ENCODE data around the gene FAR2. TPM values are rescaled to one million over a fixed set of nuclear protein-coding genes. Genes with fewer than 3 reads are reported as not detected.

The FAR2 gene
- total RNA-seq, 1 experiment from 2014 or later = 6.6 TPM

DNA sequence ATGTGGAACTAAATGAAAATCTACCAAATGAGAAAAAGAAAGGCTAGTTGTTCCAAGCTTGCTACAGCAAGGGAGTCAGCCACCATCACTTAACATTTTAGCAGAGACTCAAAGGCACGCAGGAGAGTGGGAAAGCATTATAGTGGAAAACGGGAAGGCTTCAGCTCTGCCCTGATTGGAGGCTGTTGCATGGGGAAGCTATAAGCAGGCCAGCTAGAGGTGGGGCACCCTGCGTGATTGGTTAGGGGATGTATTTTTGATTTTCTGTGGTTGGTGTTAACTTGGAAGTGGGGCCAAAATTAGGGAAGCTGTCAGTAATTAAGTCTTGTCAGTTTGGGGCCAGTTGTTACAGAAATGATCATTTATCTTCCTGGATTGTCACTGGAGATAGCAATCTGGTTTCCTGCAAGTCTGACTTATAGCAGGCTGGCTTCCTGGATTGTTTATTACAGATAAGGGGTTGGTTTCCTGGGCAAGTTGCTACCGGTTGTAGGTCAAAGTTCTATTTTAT lies 93.9 kb downstream of the FAR2 start:
- no peak overlapping the region for H3K4me3 Mint-ChIP-seq (ENCODE audit: unreplicated experiment)
- H3K9me3 Mint-ChIP-seq (ENCODE audit: unreplicated experiment) = no peaks in the 10 kb centered on the region
- H3K4me1 ChIP-seq = no peaks in the 10 kb centered on the region
- no TSS peak for BruUV-seq (replicated peaks)
- peak overlapping the region; percentile 9 for H3K27ac Mint-ChIP-seq (ENCODE audit: unreplicated experiment)
- no peaks in the 10 kb centered on the region; the same call in 1 of the 2 replicates for H3K27me3 ChIP-seq (replicated peaks; ENCODE audit: control insufficient read depth, insufficient read depth, low read length)
- no peaks in the 10 kb centered on the region for H3K27me3 Mint-ChIP-seq (ENCODE audit: insufficient read depth, unreplicated experiment)
- CTCF ChIA-PET = no interaction called here
- peaks cover 7% of the 10 kb centered on the region for H3K4me1 Mint-ChIP-seq (ENCODE audit: low read depth, unreplicated experiment)
- H3K4me3 ChIP-seq (ENCODE audit: low read depth, low read length) = no peak overlapping the region
- intact Hi-C loops (cut with micrococcal nuclease; ENCODE audit: unreplicated experiment) = loop anchor here (1.0 to 5.0 kb wide), 3 partner anchors 22 to 74 kb away; no protein-coding TSS in a partner anchor
- H3K36me3 ChIP-seq (ENCODE audit: control insufficient read depth, insufficient read depth, low read length) = no peaks in the 10 kb centered on the region
- DNase-seq = no peak
- TF ChIP-seq, protein P1, sequence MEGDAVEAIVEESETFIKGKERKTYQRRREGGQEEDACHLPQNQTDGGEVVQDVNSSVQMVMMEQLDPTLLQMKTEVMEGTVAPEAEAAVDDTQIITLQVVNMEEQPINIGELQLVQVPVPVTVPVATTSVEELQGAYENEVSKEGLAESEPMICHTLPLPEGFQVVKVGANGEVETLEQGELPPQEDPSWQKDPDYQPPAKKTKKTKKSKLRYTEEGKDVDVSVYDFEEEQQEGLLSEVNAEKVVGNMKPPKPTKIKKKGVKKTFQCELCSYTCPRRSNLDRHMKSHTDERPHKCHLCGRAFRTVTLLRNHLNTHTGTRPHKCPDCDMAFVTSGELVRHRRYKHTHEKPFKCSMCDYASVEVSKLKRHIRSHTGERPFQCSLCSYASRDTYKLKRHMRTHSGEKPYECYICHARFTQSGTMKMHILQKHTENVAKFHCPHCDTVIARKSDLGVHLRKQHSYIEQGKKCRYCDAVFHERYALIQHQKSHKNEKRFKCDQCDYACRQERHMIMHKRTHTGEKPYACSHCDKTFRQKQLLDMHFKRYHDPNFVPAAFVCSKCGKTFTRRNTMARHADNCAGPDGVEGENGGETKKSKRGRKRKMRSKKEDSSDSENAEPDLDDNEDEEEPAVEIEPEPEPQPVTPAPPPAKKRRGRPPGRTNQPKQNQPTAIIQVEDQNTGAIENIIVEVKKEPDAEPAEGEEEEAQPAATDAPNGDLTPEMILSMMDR (IDR thresholded peaks at IDR 0.05; ENCODE audit: insufficient read depth in 1 of 2, low read depth in 1 of 2, low read length in 1 of 2, severe bottlenecking in 1 of 2, unreplicated experiment in 1 of 2) = no peak
- H3K9me3 ChIP-seq = no peaks in the 10 kb centered on the region
- H3K36me3 Mint-ChIP-seq (ENCODE audit: insufficient read depth, unreplicated experiment) = no peaks in the 10 kb centered on the region
- POLR2A ChIA-PET = no interaction called here

DNA sequence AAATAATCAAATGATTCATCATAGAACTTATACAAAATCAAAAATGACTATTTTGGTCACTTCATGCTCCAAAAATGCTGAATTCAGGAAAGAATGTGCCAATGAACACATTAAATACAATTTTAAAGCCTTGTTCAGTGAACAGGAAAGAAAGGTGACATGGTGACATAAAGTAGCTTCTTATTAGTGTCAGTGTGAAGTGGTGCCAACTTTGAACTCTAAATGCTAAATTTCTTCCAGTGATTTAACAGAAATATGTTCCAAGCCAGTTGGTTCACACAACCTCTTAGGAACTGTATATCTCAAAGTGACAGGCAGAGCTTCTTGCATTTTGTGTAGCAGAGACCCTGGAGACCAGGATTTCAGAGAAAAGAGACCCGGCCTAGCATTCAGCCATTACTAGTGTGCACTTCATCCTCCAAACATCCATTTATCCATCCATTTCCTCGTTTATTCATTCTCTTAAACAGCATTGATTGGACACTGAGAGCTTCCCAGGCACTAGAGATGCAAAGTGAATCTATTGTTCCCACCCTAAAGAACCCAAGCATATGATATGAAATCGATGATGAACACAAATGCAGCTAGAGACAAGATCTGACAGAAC lies 95.2 kb downstream of the FAR2 start:
- CTCF ChIA-PET = interaction anchor here (0.6 kb wide), 1 partner anchor 1657 kb away, joined by 5 read pairs; no protein-coding TSS in a partner anchor
- TF ChIP-seq, protein P1 (IDR thresholded peaks at IDR 0.05; ENCODE audit: insufficient read depth in 1 of 2, low read depth in 1 of 2, low read length in 1 of 2, severe bottlenecking in 1 of 2, unreplicated experiment in 1 of 2) = no peak
- Mint-ChIP-seq H3K27ac (ENCODE audit: unreplicated experiment) (no peak overlapping the region), H3K27me3 (ENCODE audit: insufficient read depth, unreplicated experiment) (no peaks in the 10 kb centered on the region), H3K36me3 (ENCODE audit: insufficient read depth, unreplicated experiment) (no peaks in the 10 kb centered on the region), H3K4me1 (ENCODE audit: low read depth, unreplicated experiment) (peaks cover 7% of the 10 kb centered on the region), H3K4me3 (ENCODE audit: unreplicated experiment) (no peak overlapping the region), H3K9me3 (ENCODE audit: unreplicated experiment) (no peaks in the 10 kb centered on the region)
- no TSS peak for BruUV-seq (replicated peaks)
- Histone ChIP-seq H3K27me3 (replicated peaks; ENCODE audit: control insufficient read depth, insufficient read depth, low read length) (no peaks in the 10 kb centered on the region; the same call in 1 of the 2 replicates), H3K4me3 (ENCODE audit: low read depth, low read length) (no peak overlapping the region), H3K4me1 (no peaks in the 10 kb centered on the region), H3K36me3 (ENCODE audit: control insufficient read depth, insufficient read depth, low read length) (no peaks in the 10 kb centered on the region), H3K9me3 (no peaks in the 10 kb centered on the region)
- POLR2A ChIA-PET = no interaction called here
- intact Hi-C loops (cut with micrococcal nuclease; ENCODE audit: unreplicated experiment) = loop anchor here (5.0 kb wide), 1 partner anchor 43 kb away; no protein-coding TSS in a partner anchor
- DNase-seq = no peak

DNA sequence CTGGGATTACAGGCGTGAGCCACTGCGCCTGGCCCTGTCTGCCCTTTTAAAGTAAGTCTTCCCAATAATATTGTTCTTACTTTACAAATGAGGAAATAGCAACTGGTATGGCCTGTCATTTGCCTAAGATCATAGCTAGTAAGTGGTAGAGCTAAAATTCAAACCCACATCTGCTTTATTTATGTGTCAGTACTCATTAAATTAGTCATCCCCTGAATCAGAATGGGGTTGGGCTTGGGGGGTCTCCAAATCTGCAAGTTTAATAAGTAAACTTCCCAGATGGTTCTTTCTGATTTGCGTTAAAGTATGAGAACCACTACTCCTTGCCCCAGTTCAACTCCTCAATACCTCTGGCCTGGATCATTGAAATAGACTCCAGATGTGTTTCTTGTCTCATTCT lies 96.2 kb downstream of the FAR2 start:
- Histone ChIP-seq H3K4me1 (no peaks in the 10 kb centered on the region), H3K9me3 (no peaks in the 10 kb centered on the region), H3K36me3 (ENCODE audit: control insufficient read depth, insufficient read depth, low read length) (no peaks in the 10 kb centered on the region), H3K4me3 (ENCODE audit: low read depth, low read length) (no peak overlapping the region), H3K27me3 (replicated peaks; ENCODE audit: control insufficient read depth, insufficient read depth, low read length) (no peaks in the 10 kb centered on the region; the same call in 1 of the 2 replicates)
- intact Hi-C loops (cut with micrococcal nuclease; ENCODE audit: unreplicated experiment) = no loop called here
- Mint-ChIP-seq H3K36me3 (ENCODE audit: insufficient read depth, unreplicated experiment) (no peaks in the 10 kb centered on the region), H3K27ac (ENCODE audit: unreplicated experiment) (no peak overlapping the region), H3K4me1 (ENCODE audit: low read depth, unreplicated experiment) (peaks cover 3% of the 10 kb centered on the region), H3K27me3 (ENCODE audit: insufficient read depth, unreplicated experiment) (no peaks in the 10 kb centered on the region), H3K9me3 (ENCODE audit: unreplicated experiment) (peaks cover 8% of the 10 kb centered on the region), H3K4me3 (ENCODE audit: unreplicated experiment) (no peak overlapping the region)
- no peak for DNase-seq
- TF ChIP-seq, protein P1 (IDR thresholded peaks at IDR 0.05; ENCODE audit: insufficient read depth in 1 of 2, low read depth in 1 of 2, low read length in 1 of 2, severe bottlenecking in 1 of 2, unreplicated experiment in 1 of 2) = no peak
- POLR2A ChIA-PET = no interaction called here
- no TSS peak for BruUV-seq (replicated peaks)
- CTCF ChIA-PET = no interaction called here
